RWPE2 (cell line): Measurements from ENCODE around the gene GPR37L1.

Source experiments
- ATAC-seq: fragments of 200-7000 bp; cut with Tn5 transposase; 3 replicates; pipeline ENCODE4 v1.9.1; 2021; ENCODE audit warnings: low read depth
- DNase-seq: peaks from one replicate; pipeline ENCODE4 v3.0.0-alpha.2; 2020; ENCODE audit warnings: low spot score
- H3K27ac ChIP-seq: fragments of 450-650 bp; 2 replicates; pipeline ENCODE4 v1.5.1; 2017; ENCODE audit warnings: mild to moderate bottlenecking; ENCODE audit not compliant: poor library complexity, severe bottlenecking
- H3K27me3 ChIP-seq: fragments of 250-450 bp; sonication (Bioruptor Pico); 2 replicates; pipeline ENCODE4 v1.5.1; 2021; ENCODE audit warnings: mild to moderate bottlenecking, moderate library complexity; ENCODE audit not compliant: insufficient read depth, poor library complexity, severe bottlenecking
- H3K36me3 ChIP-seq: fragments of 250-450 bp; sonication (Bioruptor Pico); 2 replicates; pipeline ENCODE4 v1.5.1; 2020; ENCODE audit warnings: low read depth, mild to moderate bottlenecking, moderate library complexity
- H3K4me1 ChIP-seq: fragments of 250-450 bp; sonication (Bioruptor Pico); 2 replicates; pipeline ENCODE4 v1.5.1; 2021; ENCODE audit warnings: mild to moderate bottlenecking, moderate library complexity; ENCODE audit not compliant: insufficient read depth, poor library complexity, severe bottlenecking
- H3K4me3 ChIP-seq: fragments of 250-450 bp; sonication (Bioruptor Pico); 2 replicates; pipeline ENCODE4 v1.5.1; 2021; ENCODE audit warnings: mild to moderate bottlenecking, moderate library complexity; ENCODE audit not compliant: severe bottlenecking
- H3K9me3 ChIP-seq: fragments of 250-450 bp; sonication (Bioruptor Pico); 2 replicates; pipeline ENCODE4 v1.5.1; 2021; ENCODE audit warnings: mild to moderate bottlenecking, moderate library complexity; ENCODE audit not compliant: severe bottlenecking
- CTCF ChIP-seq: fragments of 450-650 bp; IDR thresholded peaks from one replicate; pipeline ENCODE4 v1.5.1; 2017; ENCODE audit warnings: mild to moderate bottlenecking, moderate library complexity; ENCODE audit not compliant: poor library complexity, severe bottlenecking

Gene GPR37L1

DNA sequence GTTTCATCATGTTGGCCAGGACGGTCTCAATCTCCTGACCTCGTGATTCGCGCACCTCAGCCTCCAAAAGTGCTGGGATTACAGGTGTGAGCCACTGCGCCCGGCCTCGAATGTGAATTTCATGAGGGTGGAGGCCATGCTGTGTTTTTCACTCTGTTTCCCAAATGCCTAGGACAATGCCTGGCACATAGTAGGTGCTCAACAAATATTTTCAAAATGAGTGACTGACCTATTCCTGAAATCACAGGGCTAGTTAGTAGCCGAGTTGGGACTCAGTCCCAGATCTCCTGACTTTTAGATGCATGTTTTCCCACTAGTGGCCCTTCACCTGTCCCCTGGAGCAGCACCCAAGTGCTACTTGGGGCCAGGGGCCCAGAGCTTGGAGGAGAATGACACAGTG is 6.4 kb upstream of the GPR37L1 start:
- H3K9me3 ChIP-seq: no peaks in the 10 kb centered on the region
- no peak for ATAC-seq
- no peak overlapping the region for H3K4me3 ChIP-seq
- no peak for DNase-seq
- TF ChIP-seq CTCF: no peak
- H3K36me3 ChIP-seq: no peaks in the 10 kb centered on the region
- H3K27me3 ChIP-seq: no peaks in the 10 kb centered on the region
- H3K4me1 ChIP-seq: peaks cover 10% of the 10 kb centered on the region
- H3K27ac ChIP-seq: no peak overlapping the region

GRCh38 chr1:202117898-202118371 is 4.8 kb upstream of the GPR37L1 start:
- DNase-seq (no peak), ATAC-seq (no peak)
- H3K4me3 ChIP-seq: no peak overlapping the region
- H3K36me3 ChIP-seq: no peaks in the 10 kb centered on the region
- TF ChIP-seq CTCF: no peak
- H3K4me1 ChIP-seq: peaks cover 7% of the 10 kb centered on the region
- H3K9me3 ChIP-seq: no peaks in the 10 kb centered on the region
- no peaks in the 10 kb centered on the region for H3K27me3 ChIP-seq
- H3K27ac ChIP-seq: no peak overlapping the region

- Histone ChIP-seq H3K9me3 (no peaks in the 10 kb centered on the region), H3K36me3 (no peaks in the 10 kb centered on the region), H3K27me3 (no peaks in the 10 kb centered on the region), H3K27ac (no peak overlapping the region), H3K4me1 (no peaks in the 10 kb centered on the region), H3K4me3 (no peak overlapping the region)
- DNase-seq (no peak), ATAC-seq (no peak)
- no peak for TF ChIP-seq CTCF
Observed at GRCh38 chr1:202121006-202121405, 1.7 kb upstream of the GPR37L1 start.

GRCh38 chr1:202123336-202123813 is 658 bp downstream of the GPR37L1 start:
- H3K27ac ChIP-seq: no peak overlapping the region
- DNase-seq: no peak
- TF ChIP-seq CTCF: no peak
- no peaks in the 10 kb centered on the region for H3K4me1 ChIP-seq
- H3K9me3 ChIP-seq: no peaks in the 10 kb centered on the region
- no peaks in the 10 kb centered on the region for H3K27me3 ChIP-seq
- no peak overlapping the region for H3K4me3 ChIP-seq
- no peak for ATAC-seq
- H3K36me3 ChIP-seq: no peaks in the 10 kb centered on the region

- no peak for ATAC-seq
- H3K27me3 ChIP-seq: no peaks in the 10 kb centered on the region
- H3K4me3 ChIP-seq: no peak overlapping the region
- no peak overlapping the region for H3K27ac ChIP-seq
- no peaks in the 10 kb centered on the region for H3K4me1 ChIP-seq
- no peak for DNase-seq
- H3K9me3 ChIP-seq: no peaks in the 10 kb centered on the region
- TF ChIP-seq CTCF: no peak
- no peaks in the 10 kb centered on the region for H3K36me3 ChIP-seq
Observed at GRCh38 chr1:202124142-202124541, 1.4 kb downstream of the GPR37L1 start.
